SJCRH30 (cell line): ENCODE data around the gene TIMM17B. TPM values are rescaled to one million over a fixed set of nuclear protein-coding genes. Genes with fewer than 3 reads are reported as not detected.

ENCODE experiments used
- DNase-seq, 2 experiments: peaks; one replicate each; pipeline ENCODE4 v3.0.0-alpha.2; 2015 to 2020
- H3K27ac ChIP-seq: fragments of 250-450 bp; sonication (Bioruptor Pico); 2 replicates; pipeline ENCODE4 v1.5.1; 2020; ENCODE audit warnings: mild to moderate bottlenecking, moderate library complexity
- H3K27me3 ChIP-seq: fragments of 250-450 bp; sonication (Bioruptor Pico); 2 replicates; pipeline ENCODE4 v1.5.1; 2020; ENCODE audit warnings: mild to moderate bottlenecking, moderate library complexity
- H3K36me3 ChIP-seq: fragments of 250-450 bp; sonication (Bioruptor Pico); 2 replicates; pipeline ENCODE4 v1.5.1; 2020; ENCODE audit warnings: mild to moderate bottlenecking, moderate library complexity
- H3K4me1 ChIP-seq: fragments of 250-450 bp; sonication (Bioruptor Pico); 2 replicates; pipeline ENCODE4 v1.5.1; 2020; ENCODE audit warnings: mild to moderate bottlenecking, moderate library complexity
- H3K4me3 ChIP-seq: fragments of 250-450 bp; sonication (Bioruptor Pico); 2 replicates; pipeline ENCODE4 v1.5.1; 2020; ENCODE audit warnings: mild to moderate bottlenecking, moderate library complexity
- H3K9me3 ChIP-seq: fragments of 250-450 bp; sonication (Bioruptor Pico); replicated peaks from 2 replicates; pipeline ENCODE4 v1.5.1; 2020; ENCODE audit warnings: mild to moderate bottlenecking, moderate library complexity
- total RNA-seq: library from RNA; depleted of rRNA; stranded (reverse); fragments of >200 nt; shearing (Covaris generic); gene quantifications from 2 replicates; pipeline ENCODE4 v1.2.3, GENCODE V29; 2014

TIMM17B gene
- total RNA-seq, 1 experiment from 2014 or later = 43.5 TPM

DNA sequence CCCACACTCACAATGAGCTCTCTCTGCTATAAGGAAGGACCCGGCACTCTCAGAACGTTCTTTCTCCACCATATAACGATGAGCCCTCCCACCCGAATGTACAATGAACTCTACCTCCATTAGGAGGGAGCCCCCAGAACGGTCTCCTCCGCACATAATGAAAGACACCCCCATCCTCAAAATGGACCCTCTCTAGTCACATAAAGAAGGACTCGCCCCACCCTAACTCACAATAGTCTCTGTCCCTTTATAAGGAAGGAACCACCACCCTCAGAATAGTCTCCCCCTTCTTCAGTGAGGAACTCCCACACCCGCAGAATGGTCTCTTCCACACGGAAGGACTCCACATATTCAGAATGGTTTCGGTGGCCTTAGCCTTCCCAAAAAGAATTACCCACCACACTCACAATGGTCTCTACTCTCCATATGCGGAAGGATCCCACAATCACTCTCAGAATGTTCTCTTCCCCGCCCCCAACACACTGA, 13.4 kb upstream of the TIMM17B start:
- peak overlapping the region; percentile 10 for H3K27ac ChIP-seq
- H3K9me3 ChIP-seq = no peaks in the 10 kb centered on the region
- DNase-seq = no peak
- H3K27me3 ChIP-seq = no peaks in the 10 kb centered on the region
- peak overlapping the region; percentile 68 for H3K4me3 ChIP-seq
- no peaks in the 10 kb centered on the region for H3K36me3 ChIP-seq
- H3K4me1 ChIP-seq = no peaks in the 10 kb centered on the region

GRCh38 chrX:48909703-48910294, 12.2 kb upstream of the TIMM17B start:
- H3K4me3 ChIP-seq = no peak overlapping the region

DNA sequence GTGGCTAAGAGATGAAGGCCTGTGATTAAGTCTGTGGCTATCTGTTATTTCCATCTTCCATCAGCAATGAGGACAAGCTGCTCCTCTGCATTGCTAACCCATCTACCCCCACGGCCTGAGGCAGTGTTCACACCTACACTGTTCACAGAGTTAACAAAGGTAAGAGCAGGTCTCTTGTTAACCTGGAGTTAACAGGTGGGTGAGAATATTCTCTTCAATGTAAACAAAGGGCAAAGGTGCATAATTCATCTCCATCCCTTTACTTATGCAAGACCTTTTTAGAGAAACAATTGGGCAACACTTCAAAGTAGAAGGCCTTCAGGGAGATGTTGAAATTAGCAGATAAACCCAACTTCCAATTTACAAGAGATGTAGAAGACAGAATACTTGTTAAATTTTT, 11.0 kb upstream of the TIMM17B start:
- DNase-seq = no peak
- Histone ChIP-seq H3K27me3 (no peaks in the 10 kb centered on the region), H3K4me1 (no peaks in the 10 kb centered on the region), H3K27ac (no peak overlapping the region), H3K4me3 (no peak overlapping the region), H3K9me3 (no peaks in the 10 kb centered on the region), H3K36me3 (no peaks in the 10 kb centered on the region)

More at GRCh38 chrX:48909703-48910294, 12.2 kb upstream of the TIMM17B start:
- DNase-seq = no peak
- Histone ChIP-seq H3K27ac (no peak overlapping the region), H3K4me1 (no peaks in the 10 kb centered on the region), H3K9me3 (no peaks in the 10 kb centered on the region), H3K36me3 (no peaks in the 10 kb centered on the region), H3K27me3 (no peaks in the 10 kb centered on the region)

GRCh38 chrX:48905090-48905790, 7.7 kb upstream of the TIMM17B start:
- no peak for DNase-seq
- H3K36me3 ChIP-seq = no peaks in the 10 kb centered on the region
- H3K4me1 ChIP-seq = no peaks in the 10 kb centered on the region
- H3K27ac ChIP-seq = no peak overlapping the region
- H3K27me3 ChIP-seq = no peaks in the 10 kb centered on the region
- H3K9me3 ChIP-seq = no peaks in the 10 kb centered on the region
- H3K4me3 ChIP-seq = no peak overlapping the region

DNA sequence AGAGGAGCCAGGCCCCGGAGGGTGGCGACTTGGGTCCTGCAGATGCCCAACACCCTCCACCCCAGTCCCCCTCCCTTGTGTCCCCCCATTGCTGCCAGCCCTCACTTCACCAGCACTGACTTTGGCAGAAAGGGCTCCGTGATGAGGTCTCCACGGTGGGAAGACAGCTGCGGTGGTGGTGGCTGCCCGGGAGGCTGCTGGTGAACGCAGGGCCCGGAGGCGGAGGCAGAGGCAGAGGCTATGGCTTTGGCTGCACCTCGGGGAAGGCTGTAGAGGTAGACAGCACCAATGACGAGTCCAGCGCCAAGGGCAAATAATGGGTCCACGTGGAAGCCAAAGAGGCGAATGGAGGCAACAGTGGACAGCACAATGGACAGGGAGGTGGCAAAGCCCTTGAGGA, 7.1 kb upstream of the TIMM17B start:
- Histone ChIP-seq H3K27me3 (no peaks in the 10 kb centered on the region), H3K9me3 (no peaks in the 10 kb centered on the region), H3K36me3 (no peaks in the 10 kb centered on the region), H3K27ac (no peak overlapping the region), H3K4me1 (no peaks in the 10 kb centered on the region), H3K4me3 (no peak overlapping the region)
- no peak for DNase-seq

- Histone ChIP-seq H3K36me3 (no peaks in the 10 kb centered on the region), H3K4me1 (no peaks in the 10 kb centered on the region), H3K4me3 (no peak overlapping the region), H3K9me3 (no peaks in the 10 kb centered on the region), H3K27ac (no peak overlapping the region), H3K27me3 (no peaks in the 10 kb centered on the region)
- no peak for DNase-seq
Observed at GRCh38 chrX:48904180-48904579, 6.6 kb upstream of the TIMM17B start.

GRCh38 chrX:48903290-48903689, 5.7 kb upstream of the TIMM17B start:
- Histone ChIP-seq H3K4me1 (no peaks in the 10 kb centered on the region), H3K4me3 (no peak overlapping the region), H3K27me3 (no peaks in the 10 kb centered on the region), H3K36me3 (no peaks in the 10 kb centered on the region), H3K27ac (no peak overlapping the region), H3K9me3 (no peaks in the 10 kb centered on the region)
- DNase-seq = no peak

DNA sequence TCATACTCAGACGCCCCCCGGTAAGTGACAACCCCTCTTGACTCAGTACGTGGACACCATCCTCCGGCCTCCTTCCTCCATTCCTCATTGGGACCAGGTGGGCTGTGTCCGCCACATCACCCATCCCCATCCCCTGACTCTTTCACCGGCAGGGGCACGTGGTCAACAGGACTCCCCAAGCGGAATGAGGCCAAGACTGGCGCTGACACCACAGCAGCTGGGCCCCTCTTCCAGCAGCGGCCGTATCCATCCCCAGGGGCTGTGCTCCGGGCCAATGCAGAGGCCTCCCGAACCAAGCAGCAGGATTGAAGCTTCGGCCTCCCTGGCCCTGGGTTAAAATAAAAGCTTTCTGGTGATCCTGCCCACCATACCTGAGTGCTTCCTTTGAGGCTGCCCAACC, 5.2 kb upstream of the TIMM17B start:
- no peak for DNase-seq
- no peaks in the 10 kb centered on the region for H3K36me3 ChIP-seq
- H3K27ac ChIP-seq = no peak overlapping the region
- no peaks in the 10 kb centered on the region for H3K9me3 ChIP-seq
- H3K4me1 ChIP-seq = no peaks in the 10 kb centered on the region
- H3K4me3 ChIP-seq = no peak overlapping the region
- H3K27me3 ChIP-seq = no peaks in the 10 kb centered on the region

- no peak overlapping the region for H3K27ac ChIP-seq
- H3K4me1 ChIP-seq = no peaks in the 10 kb centered on the region
- no peak for DNase-seq
Observed at GRCh38 chrX:48902135-48902534, 4.6 kb upstream of the TIMM17B start.

DNA sequence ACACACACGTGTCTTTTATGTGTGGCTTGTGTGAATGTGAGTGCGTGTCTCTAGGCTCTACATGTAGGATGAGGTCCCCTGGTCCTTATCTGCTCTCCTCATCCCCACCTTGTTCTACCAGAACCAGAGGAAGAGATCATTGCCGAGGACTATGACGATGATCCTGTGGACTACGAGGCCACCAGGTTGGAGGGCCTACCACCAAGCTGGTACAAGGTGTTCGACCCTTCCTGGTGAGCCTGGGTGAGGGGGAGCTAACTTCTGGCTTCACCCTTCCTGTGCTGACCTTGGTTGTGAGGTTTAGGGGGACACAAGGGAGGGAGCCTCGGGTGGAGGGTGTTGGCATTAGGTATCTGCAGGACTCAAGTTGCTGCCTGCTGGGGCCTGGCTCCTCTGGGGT, 3.5 kb upstream of the TIMM17B start:
- Histone ChIP-seq H3K27me3 (no peaks in the 10 kb centered on the region), H3K27ac (no peak overlapping the region), H3K36me3 (no peaks in the 10 kb centered on the region), H3K4me3 (no peak overlapping the region), H3K4me1 (no peaks in the 10 kb centered on the region), H3K9me3 (no peaks in the 10 kb centered on the region)
- DNase-seq = no peak

More at GRCh38 chrX:48902135-48902534, 4.6 kb upstream of the TIMM17B start:
- H3K27me3 ChIP-seq = no peaks in the 10 kb centered on the region
- no peak overlapping the region for H3K4me3 ChIP-seq
- H3K36me3 ChIP-seq = no peaks in the 10 kb centered on the region
- H3K9me3 ChIP-seq = no peaks in the 10 kb centered on the region

DNA sequence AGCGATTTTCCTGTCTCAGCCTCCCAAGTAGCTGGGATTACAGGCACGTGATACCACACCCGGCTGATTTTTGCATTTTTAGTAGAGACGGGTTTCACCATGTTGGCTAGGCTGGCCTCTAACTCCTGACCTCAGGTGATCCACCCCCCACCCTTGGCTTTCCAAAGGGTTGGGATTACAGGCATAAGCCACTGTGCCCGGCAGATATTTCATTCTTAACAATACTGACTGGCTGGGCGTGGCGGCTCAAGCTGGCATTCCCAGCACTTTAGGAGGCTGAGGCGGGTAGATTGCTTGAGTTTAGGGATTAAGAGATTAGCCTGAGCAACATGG, 1.5 kb upstream of the TIMM17B start:
- Histone ChIP-seq H3K36me3 (no peaks in the 10 kb centered on the region), H3K4me1 (no peaks in the 10 kb centered on the region), H3K27ac (no peak overlapping the region), H3K27me3 (no peaks in the 10 kb centered on the region), H3K4me3 (no peak overlapping the region), H3K9me3 (no peaks in the 10 kb centered on the region)
- no peak for DNase-seq

GRCh38 chrX:48897157-48897624, 377 bp downstream of the TIMM17B start:
- Histone ChIP-seq H3K4me1 (no peaks in the 10 kb centered on the region), H3K27ac (peak overlapping the region; percentile 88), H3K4me3 (peak overlapping the region; percentile 81), H3K27me3 (no peaks in the 10 kb centered on the region), H3K36me3 (no peaks in the 10 kb centered on the region), H3K9me3 (no peaks in the 10 kb centered on the region)
- DNase-seq = peak; percentile 78

DNA sequence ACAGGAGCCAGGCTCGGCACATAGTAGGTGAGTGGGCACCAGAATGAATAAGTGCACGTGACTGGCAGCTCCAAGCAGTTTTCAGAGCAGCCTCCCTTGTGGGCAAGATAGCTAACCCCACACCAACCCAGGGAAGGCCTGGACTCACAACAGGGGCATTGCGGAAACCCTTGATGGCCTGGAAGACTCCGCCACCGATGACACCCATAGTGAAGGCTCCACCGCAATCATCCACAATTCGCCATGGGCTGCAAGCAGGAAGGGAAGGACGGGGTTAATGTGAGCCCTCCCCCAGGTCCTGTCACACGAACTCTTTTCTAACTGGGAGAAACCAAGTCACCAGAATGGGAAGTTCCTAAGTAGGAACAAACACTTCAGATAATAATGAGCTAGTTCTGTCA, 957 bp downstream of the TIMM17B start:
- Histone ChIP-seq H3K4me1 (no peaks in the 10 kb centered on the region), H3K36me3 (no peaks in the 10 kb centered on the region), H3K4me3 (peak overlapping the region; percentile 81), H3K27me3 (no peaks in the 10 kb centered on the region), H3K9me3 (no peaks in the 10 kb centered on the region), H3K27ac (peak overlapping the region; percentile 88)
- DNase-seq = peak; percentile 15 to 41

DNA sequence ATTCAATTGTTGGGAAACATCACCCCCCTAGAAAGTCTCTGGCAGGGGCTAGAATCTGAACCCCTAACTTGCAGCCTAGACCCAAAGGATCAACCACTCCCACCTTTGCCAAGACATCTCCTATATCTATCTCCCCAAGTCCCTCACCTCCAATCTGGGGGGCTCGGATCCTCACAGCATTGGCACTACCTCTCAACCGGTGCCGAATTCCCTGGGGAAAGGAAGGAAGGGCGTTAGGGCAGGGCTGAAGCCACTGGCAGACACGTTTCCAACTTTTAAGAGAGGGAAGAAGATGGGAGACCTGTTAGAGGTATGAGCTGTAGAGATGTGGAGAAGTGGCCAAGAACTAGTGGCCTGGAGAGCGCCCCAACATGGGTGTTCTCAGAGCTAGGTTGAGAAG, 2.7 kb downstream of the TIMM17B start:
- no peaks in the 10 kb centered on the region for H3K27me3 ChIP-seq
- no peaks in the 10 kb centered on the region for H3K9me3 ChIP-seq
- no peak overlapping the region for H3K27ac ChIP-seq
- no peak overlapping the region for H3K4me3 ChIP-seq
- H3K4me1 ChIP-seq = no peaks in the 10 kb centered on the region
- no peak for DNase-seq
- H3K36me3 ChIP-seq = no peaks in the 10 kb centered on the region

GRCh38 chrX:48893556-48894348, 3.8 kb downstream of the TIMM17B start:
- no peak overlapping the region for H3K4me3 ChIP-seq
- DNase-seq = no peak
- no peaks in the 10 kb centered on the region for H3K36me3 ChIP-seq
- no peaks in the 10 kb centered on the region for H3K9me3 ChIP-seq
- H3K27me3 ChIP-seq = no peaks in the 10 kb centered on the region
- no peaks in the 10 kb centered on the region for H3K4me1 ChIP-seq
- no peak overlapping the region for H3K27ac ChIP-seq
